ENCODE results near the gene SLC2A9. TPM values are rescaled to one million over a fixed set of nuclear protein-coding genes. Genes with fewer than 3 reads are reported as not detected.

Gene SLC2A9
- total and polyA plus RNA-seq, 2 of the 13 experiments (the other 11 are each of a cell fraction or from before 2014, with no cell fraction given): 36.2 to 42.3 TPM

GRCh38 chr4:10053635-10054453, 32.5 kb upstream of the SLC2A9 start (continued):
- TF ChIP-seq ZNF503 (CRISPR knock-in tag; IDR thresholded peaks at IDR 0.05) (no peak), PHB2 (IDR thresholded peaks at IDR 0.05; ENCODE audit: partially characterized antibody) (no peak), BRCA1 (CRISPR knock-in tag; IDR thresholded peaks at IDR 0.05) (no peak), AKAP8 (CRISPR knock-in tag; IDR thresholded peaks at IDR 0.05) (no peak), ZNF337 (CRISPR knock-in tag; IDR thresholded peaks at IDR 0.05; ENCODE audit: borderline replicate concordance, low read depth) (no peak), ZNF883 (CRISPR knock-in tag; IDR thresholded peaks at IDR 0.05; ENCODE audit: not compliant biosample characterization) (no peak), NFKB2 (CRISPR knock-in tag; IDR thresholded peaks at IDR 0.05; ENCODE audit: borderline replicate concordance) (no peak), ZNF605 (CRISPR knock-in tag; IDR thresholded peaks at IDR 0.05) (no peak), RFX3 (CRISPR knock-in tag; IDR thresholded peaks at IDR 0.05) (no peak), ZNF124 (CRISPR knock-in tag; IDR thresholded peaks at IDR 0.05) (no peak), ZBTB1 (CRISPR knock-in tag; IDR thresholded peaks at IDR 0.05; ENCODE audit: borderline replicate concordance) (no peak), SYNCRIP (IDR thresholded peaks at IDR 0.05; ENCODE audit: insufficient read depth, low read depth, low read length) (no peak), ZNF20 (CRISPR knock-in tag; IDR thresholded peaks at IDR 0.05) (no peak), POGZ (CRISPR knock-in tag; IDR thresholded peaks at IDR 0.05) (no peak), POLR2G (IDR thresholded peaks at IDR 0.05; ENCODE audit: low read depth, low read length) (no peak), CENPT (CRISPR knock-in tag; IDR thresholded peaks at IDR 0.05; ENCODE audit: low read depth) (no peak), ZGPAT (CRISPR knock-in tag; IDR thresholded peaks at IDR 0.05) (no peak)
- TF ChIP-seq, protein P1, sequence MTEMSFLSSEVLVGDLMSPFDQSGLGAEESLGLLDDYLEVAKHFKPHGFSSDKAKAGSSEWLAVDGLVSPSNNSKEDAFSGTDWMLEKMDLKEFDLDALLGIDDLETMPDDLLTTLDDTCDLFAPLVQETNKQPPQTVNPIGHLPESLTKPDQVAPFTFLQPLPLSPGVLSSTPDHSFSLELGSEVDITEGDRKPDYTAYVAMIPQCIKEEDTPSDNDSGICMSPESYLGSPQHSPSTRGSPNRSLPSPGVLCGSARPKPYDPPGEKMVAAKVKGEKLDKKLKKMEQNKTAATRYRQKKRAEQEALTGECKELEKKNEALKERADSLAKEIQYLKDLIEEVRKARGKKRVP (CRISPR knock-in tag; IDR thresholded peaks at IDR 0.05): no peak
- TF ChIP-seq, protein P2, sequence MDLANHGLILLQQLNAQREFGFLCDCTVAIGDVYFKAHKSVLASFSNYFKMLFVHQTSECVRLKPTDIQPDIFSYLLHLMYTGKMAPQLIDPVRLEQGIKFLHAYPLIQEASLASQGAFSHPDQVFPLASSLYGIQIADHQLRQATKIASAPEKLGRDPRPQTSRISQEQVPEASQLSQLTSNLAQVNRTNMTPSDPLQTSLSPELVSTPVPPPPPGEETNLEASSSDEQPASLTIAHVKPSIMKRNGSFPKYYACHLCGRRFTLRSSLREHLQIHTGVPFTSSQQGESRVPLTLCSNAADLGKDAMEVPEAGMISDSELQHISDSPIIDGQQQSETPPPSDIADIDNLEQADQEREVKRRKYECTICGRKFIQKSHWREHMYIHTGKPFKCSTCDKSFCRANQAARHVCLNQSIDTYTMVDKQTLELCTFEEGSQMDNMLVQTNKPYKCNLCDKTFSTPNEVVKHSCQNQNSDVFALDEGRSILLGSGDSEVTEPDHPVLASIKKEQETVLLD (CRISPR knock-in tag; IDR thresholded peaks at IDR 0.05; ENCODE audit: low read depth): no peak
- TF ChIP-seq, protein P3, sequence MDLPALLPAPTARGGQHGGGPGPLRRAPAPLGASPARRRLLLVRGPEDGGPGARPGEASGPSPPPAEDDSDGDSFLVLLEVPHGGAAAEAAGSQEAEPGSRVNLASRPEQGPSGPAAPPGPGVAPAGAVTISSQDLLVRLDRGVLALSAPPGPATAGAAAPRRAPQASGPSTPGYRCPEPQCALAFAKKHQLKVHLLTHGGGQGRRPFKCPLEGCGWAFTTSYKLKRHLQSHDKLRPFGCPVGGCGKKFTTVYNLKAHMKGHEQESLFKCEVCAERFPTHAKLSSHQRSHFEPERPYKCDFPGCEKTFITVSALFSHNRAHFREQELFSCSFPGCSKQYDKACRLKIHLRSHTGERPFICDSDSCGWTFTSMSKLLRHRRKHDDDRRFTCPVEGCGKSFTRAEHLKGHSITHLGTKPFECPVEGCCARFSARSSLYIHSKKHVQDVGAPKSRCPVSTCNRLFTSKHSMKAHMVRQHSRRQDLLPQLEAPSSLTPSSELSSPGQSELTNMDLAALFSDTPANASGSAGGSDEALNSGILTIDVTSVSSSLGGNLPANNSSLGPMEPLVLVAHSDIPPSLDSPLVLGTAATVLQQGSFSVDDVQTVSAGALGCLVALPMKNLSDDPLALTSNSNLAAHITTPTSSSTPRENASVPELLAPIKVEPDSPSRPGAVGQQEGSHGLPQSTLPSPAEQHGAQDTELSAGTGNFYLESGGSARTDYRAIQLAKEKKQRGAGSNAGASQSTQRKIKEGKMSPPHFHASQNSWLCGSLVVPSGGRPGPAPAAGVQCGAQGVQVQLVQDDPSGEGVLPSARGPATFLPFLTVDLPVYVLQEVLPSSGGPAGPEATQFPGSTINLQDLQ (CRISPR knock-in tag; IDR thresholded peaks at IDR 0.05): 0 out of 2 replicates have a peak, but pooled peaks have one; percentile 54

Measured in HepG2 (cell line).